Osteocyte (in vitro differentiated cells): ENCODE data around the gene ZNF230. TPM values are rescaled to one million over a fixed set of nuclear protein-coding genes. Genes with fewer than 3 reads are reported as not detected.

Experiments
- DNase-seq: peaks from one replicate; pipeline ENCODE4 v3.0.0; 2021; ENCODE audit warnings: mixed read lengths; ENCODE audit not compliant: unreplicated experiment; ENCODE audit errors: extremely low spot score
- H3K27ac Mint-ChIP-seq: one replicate; pipeline ENCODE4 v1.8.0; 2021; ENCODE audit warnings: mild to moderate bottlenecking, mixed read lengths; ENCODE audit not compliant: unreplicated experiment
- H3K27me3 Mint-ChIP-seq: one replicate; pipeline ENCODE4 v1.8.0; 2021; ENCODE audit warnings: mixed read lengths; ENCODE audit not compliant: unreplicated experiment
- H3K36me3 Mint-ChIP-seq: one replicate; pipeline ENCODE4 v1.8.0; 2021; ENCODE audit warnings: mixed read lengths; ENCODE audit not compliant: unreplicated experiment
- H3K4me1 Mint-ChIP-seq: one replicate; pipeline ENCODE4 v1.8.0; 2021; ENCODE audit warnings: mixed read lengths; ENCODE audit not compliant: unreplicated experiment
- H3K4me3 Mint-ChIP-seq: one replicate; pipeline ENCODE4 v1.8.0; 2021; ENCODE audit warnings: mild to moderate bottlenecking, moderate library complexity, mixed read lengths; ENCODE audit not compliant: unreplicated experiment
- H3K9me3 Mint-ChIP-seq: one replicate; pipeline ENCODE4 v1.8.0; 2021; ENCODE audit warnings: mixed read lengths; ENCODE audit not compliant: unreplicated experiment
- total RNA-seq: library from RNA; stranded (reverse); gene quantifications from 2 replicates; pipeline ENCODE4 v1.2.1, GENCODE V29; 2021
- TF ChIP-seq, protein P1 (sequence below): fragments of 200-600 bp; sonication (generic); IDR thresholded peaks from 2 replicates; pipeline ENCODE4 v1.5.0; 2021; ENCODE audit warnings: antibody characterized with exemption, mild to moderate bottlenecking, moderate library complexity

ZNF230 gene
- total RNA-seq, 1 donor from 2014 or later, result 5.3 TPM

DNA sequence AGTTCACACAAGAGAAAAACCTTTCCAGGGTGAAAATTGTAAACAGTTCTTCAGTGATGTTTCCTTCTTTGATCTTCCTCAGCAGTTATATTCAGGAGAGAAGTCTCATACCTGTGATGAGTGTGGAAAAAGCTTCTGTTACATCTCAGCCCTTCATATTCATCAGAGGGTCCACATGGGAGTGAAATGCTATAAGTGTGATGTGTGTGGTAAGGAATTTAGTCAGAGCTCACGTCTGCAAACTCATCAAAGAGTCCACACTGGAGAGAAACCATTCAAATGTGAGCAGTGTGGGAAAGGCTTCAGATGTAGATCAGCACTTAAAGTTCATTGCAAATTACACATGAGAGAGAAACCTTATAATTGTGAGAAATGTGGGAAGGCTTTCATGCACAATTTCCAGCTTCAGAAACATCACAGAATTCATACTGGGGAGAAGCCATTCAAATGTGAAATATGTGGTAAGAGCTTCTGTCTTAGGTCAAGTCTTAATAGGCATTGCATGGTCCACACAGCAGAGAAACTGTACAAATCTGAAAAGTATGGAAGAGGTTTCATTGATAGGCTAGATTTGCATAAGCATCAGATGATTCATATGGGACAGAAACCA lies 29.3 kb downstream of the ZNF230 start:
- peaks cover 55% of the 10 kb centered on the region for H3K9me3 Mint-ChIP-seq
- no peaks in the 10 kb centered on the region for H3K4me1 Mint-ChIP-seq
- TF ChIP-seq, protein P1, sequence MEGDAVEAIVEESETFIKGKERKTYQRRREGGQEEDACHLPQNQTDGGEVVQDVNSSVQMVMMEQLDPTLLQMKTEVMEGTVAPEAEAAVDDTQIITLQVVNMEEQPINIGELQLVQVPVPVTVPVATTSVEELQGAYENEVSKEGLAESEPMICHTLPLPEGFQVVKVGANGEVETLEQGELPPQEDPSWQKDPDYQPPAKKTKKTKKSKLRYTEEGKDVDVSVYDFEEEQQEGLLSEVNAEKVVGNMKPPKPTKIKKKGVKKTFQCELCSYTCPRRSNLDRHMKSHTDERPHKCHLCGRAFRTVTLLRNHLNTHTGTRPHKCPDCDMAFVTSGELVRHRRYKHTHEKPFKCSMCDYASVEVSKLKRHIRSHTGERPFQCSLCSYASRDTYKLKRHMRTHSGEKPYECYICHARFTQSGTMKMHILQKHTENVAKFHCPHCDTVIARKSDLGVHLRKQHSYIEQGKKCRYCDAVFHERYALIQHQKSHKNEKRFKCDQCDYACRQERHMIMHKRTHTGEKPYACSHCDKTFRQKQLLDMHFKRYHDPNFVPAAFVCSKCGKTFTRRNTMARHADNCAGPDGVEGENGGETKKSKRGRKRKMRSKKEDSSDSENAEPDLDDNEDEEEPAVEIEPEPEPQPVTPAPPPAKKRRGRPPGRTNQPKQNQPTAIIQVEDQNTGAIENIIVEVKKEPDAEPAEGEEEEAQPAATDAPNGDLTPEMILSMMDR, result no peak
- no peak overlapping the region for H3K27ac Mint-ChIP-seq
- H3K4me3 Mint-ChIP-seq, result no peak overlapping the region
- no peak for DNase-seq
- no peaks in the 10 kb centered on the region for H3K27me3 Mint-ChIP-seq
- H3K36me3 Mint-ChIP-seq, result peaks cover 62% of the 10 kb centered on the region

DNA sequence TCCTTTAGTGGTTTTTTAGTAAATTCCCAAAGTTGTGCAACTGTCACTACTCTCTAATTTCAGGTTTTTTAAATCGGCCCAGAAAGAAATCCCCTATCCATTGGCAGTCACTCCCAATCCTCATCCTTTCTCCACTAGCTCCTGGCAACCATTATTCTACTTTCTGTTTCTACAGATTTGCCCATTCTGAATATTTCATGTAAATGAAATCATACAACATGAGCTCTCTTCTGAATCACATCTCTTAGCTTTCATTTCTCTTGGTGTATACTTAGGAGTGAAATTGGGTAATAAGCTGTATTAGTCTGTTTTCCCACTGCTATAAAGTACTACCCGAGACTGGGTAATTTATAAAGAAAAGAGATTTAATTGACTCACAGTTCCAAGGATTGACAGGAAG lies 39.4 kb downstream of the ZNF230 start:
- TF ChIP-seq, protein P1, result no peak
- DNase-seq, result no peak
- Mint-ChIP-seq H3K9me3 (peaks cover 37% of the 10 kb centered on the region), H3K27me3 (peaks cover 27% of the 10 kb centered on the region), H3K4me1 (no peaks in the 10 kb centered on the region), H3K4me3 (no peak overlapping the region), H3K27ac (no peak overlapping the region), H3K36me3 (no peaks in the 10 kb centered on the region)

DNA sequence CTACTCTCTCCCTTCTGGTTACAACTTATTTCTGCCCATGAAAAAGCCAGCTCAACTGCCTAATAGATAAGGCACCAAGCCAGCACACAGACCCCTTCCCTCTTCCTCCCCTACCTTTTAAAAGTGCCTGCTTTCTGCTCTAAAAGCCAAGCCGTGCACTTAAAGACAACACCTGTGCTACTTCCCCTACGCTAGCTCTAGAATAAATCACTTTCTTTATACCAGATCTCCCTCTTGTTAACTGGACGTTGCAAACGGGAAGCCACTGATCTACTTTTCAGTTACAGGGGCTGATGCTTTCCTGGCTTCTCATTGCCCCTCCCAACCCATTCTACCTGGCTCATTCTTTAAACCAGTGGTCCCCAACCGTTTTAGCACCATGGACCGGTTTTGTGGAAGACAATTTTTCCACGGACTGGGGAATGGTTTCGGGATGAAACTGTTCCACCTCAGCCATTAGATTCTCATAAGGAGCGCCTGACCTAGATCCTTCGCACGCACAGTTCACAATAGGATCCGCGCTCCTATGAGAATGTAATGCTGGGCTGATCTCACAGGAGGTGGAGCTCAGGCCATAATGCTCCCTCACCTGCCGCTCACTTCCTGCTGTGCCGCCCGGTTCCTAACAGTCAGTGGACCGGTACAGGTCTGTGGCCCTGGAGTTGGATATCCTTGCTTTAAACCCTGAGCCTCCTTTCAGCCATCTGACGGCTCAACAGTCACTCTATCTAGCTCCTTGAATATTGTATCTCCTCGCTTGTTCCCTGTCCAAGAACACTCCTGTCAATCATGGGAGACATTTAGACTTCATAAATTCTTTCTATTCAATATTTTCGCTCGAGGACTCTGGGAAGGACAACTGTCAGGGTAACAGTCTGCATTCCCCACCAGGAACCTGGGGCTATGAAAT lies 48.2 kb downstream of the ZNF230 start:
- Mint-ChIP-seq H3K27ac (peak overlapping the region; percentile 94), H3K36me3 (peaks cover 18% of the 10 kb centered on the region), H3K4me1 (peaks cover 13% of the 10 kb centered on the region), H3K9me3 (peaks cover 11% of the 10 kb centered on the region), H3K4me3 (peak overlapping the region; percentile 98), H3K27me3 (peaks cover 27% of the 10 kb centered on the region)
- no peak for DNase-seq
- TF ChIP-seq, protein P1, result no peak

DNA sequence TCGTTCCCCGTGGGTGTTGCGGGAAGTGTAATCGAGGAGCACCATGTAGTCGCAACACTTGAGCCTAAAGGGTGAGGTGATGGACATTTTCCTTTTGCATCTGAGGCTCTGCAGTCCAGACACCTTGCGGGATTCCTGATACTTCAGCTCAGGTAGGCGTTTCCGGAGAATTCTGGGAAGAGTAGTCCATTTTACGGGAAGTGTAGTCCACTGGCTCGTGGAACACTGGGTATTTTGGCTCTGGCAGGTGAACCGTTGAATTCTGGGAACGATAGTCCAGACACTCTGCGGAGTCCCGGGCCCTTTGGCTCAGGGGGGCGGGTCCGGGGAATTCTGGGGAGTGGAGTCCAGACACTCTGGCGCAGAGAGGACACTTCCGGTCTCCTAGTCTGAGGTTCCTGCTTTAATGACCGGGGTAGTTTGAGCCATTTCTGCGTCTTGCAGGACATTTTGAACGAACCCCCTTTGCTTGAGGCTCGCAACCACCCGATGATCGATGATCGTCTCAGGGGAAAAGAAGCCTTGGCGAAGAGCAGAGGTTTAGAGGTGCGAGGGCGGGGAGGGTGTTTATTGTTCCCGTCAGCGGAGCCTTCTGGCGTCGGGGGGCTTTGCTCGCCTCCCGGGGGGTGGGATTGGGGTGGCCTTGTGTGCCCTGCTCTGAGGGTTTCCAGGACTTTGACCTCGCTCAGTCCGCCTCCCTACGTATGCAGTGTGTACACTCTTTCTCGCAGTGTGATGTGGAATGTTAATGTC lies 49.1 kb downstream of the ZNF230 start, which contains the start of gene ZNF223:
TSS of gene ZNF223 (plus strand) at position 387 of the 753 bp plus-strand sequence. CDS start 3,141 bp downstream, outside the sequence.
- peaks cover 23% of the 10 kb centered on the region for H3K27me3 Mint-ChIP-seq
- DNase-seq, result peak; percentile 93
- TF ChIP-seq, protein P1, result no peak
- peaks cover 13% of the 10 kb centered on the region for H3K4me1 Mint-ChIP-seq
- peaks cover 20% of the 10 kb centered on the region for H3K36me3 Mint-ChIP-seq
- peak within 1 kb of the TSS; percentile 98 for H3K4me3 Mint-ChIP-seq
- peak within 1 kb of the TSS; percentile 94 for H3K27ac Mint-ChIP-seq
- peaks cover 11% of the 10 kb centered on the region for H3K9me3 Mint-ChIP-seq
